DLD1 (cell line): ENCODE results near the gene CDPF1.
"Not testable (repeated sequence)": the region's sequence is repeated elsewhere in the genome, so short reads cannot be mapped to it uniquely, and the experiment has no call there.

ENCODE experiments used
- in situ Hi-C: cut with HindIII; loops from 2 replicates; pipeline ENCODE4 v1.10.0; 2017; ENCODE audit warnings: low sequenced_read_pairs

CDPF1 gene

DNA sequence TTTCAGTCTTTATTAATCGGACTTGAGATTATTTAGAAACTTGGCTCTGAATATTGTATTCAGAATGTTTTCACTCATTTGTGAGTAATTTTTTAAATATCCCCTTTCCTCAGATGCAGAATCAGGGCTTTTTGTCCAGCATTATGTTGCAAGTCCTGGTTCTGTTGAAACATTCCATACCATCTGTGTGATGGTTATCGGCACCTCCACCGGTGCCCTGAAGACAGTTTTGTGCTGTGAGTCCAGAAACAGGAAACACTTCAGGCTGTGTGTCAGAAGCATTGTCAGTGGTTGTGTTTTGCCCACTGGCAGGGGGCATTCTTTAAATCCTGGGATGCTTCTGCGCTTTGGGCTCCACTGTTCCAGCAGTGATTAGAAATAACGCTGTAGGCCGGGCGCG is 20.4 kb downstream of the CDPF1 start:
- in situ Hi-C loops = no loop called here

- in situ Hi-C loops = no loop called here
Observed at GRCh38 chr22:46226577-46226976, 23.5 kb downstream of the CDPF1 start.

GRCh38 chr22:46225631-46226030 is 24.5 kb downstream of the CDPF1 start:
- in situ Hi-C loops = no loop called here

- in situ Hi-C loops = no loop called here
Observed at GRCh38 chr22:46224898-46225290, 25.2 kb downstream of the CDPF1 start.

DNA sequence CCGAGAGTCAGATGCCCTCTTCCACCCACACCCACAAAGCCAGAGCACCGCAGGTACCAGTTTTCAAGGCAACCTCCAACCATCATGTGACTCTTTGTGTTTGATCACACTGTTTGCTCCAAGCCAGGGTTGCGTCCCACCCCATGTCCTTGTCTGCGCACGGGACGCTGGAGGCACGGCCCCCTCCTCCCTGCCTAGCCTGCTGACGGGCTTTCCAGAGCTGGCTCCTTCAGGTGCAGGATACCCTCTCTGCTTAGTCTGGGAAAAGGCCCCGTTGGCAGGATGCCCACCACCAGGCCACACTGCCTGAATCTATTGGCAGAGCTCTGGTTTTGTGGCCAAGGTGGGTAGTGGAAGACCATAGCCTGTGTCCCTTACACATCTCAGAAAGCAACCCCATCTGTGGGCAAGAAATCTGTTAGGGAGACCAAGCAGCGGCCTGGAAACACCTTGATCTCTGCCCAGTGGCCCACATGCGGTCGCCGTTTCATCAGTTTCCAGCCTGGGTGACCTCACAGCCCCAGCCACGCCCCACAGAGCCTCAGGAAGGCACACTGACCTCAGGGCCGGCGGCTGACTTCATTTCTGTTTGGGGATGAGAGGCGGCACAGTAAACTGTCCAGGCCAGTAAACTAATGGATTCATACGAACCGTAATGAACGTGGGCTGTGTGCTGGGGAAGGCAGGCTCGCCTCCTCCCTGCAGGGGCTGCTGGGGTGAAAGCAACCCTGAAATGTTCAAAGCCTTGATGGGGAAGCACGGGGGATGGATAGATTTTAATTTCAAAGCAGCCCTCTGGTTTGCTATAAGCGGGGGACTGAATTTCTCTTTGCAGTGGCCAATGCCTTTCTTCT is 25.8 kb downstream of the CDPF1 start:
- in situ Hi-C loops = no loop called here

DNA sequence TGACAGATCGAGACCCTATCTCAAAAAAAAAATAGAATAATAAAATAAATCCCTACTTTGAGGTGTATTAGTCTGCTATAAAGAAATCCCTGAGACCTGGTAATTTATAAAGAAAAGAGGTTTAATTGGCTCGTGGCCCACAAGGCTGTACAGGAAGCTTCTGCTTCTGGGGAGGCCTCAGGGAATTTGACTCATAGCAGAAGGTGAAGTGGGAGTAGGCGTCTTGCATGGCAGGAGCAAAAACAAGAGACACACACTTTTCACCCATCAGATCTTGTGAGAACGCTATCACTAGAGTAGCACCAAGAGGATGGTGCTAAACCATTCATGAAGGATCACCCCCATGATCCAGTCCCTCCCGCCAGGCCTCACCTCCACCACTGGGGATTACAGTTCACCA is 29.2 kb downstream of the CDPF1 start:
- in situ Hi-C loops = no loop called here

DNA sequence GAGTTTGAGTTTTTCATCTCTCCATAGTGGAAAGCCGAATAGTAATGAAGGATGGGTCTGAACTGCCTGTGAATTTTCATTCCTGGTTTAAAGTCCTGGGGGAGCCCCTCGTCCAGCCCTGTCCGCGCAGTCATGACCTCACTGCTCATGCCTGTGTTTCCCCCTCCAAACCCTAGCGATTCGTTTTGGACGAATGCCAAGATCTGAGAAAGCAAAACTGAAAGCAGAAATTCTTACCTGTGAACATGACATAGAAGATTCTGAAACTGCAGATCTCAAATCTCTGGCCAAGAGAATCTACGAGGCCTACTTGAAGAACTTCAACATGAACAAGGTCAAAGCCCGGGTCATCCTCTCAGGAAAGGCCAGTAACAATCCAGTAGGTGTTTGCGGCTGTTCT is 30.5 kb downstream of the CDPF1 start:
- in situ Hi-C loops = no loop called here

DNA sequence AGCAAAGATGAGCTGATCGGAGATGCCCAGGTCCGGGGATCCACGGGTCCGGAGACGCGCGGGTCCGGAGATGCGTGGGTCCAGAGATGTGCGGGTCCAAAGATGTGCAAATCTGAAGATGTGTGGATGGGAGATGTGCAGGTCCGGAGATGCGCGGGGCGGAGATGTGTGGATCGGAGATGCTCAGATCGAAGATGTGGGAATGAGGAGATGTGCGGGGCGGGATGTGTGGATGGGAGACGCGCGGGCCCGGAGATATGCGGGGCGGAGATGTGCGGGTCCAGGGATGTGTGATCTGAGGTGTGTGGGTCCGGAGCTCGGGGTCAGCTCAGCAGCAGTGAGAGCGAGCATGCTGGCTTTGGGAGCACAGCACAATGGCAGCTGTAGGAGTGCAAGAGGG is 35.5 kb downstream of the CDPF1 start:
- in situ Hi-C loops = no loop called here

- in situ Hi-C loops = no loop called here
Observed at GRCh38 chr22:46214149-46214548, 35.9 kb downstream of the CDPF1 start.

DNA sequence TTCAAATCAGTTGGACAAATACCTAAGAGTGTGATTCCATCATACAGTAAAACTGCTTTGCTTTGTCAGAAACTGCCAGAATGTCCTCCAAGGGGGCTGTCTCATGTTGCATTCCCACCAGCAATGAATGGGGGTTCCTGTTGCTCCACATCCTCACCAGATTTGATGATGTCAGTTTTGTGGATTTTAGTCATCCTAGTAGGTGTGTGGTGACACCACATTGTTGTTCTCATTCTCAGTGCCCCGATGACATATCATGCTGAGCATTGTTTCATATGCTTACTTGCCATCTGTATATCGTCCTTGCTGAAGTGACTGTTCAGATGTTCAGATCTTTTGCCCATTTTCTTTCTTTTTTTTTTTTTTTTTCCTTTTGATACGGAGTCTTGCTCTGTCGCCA is 37.0 kb downstream of the CDPF1 start:
- in situ Hi-C loops = no loop called here

- in situ Hi-C loops = no loop called here
Observed at GRCh38 chr22:46212195-46212594, 37.9 kb downstream of the CDPF1 start.

GRCh38 chr22:46209262-46209661 is 40.8 kb downstream of the CDPF1 start:
- in situ Hi-C loops = no loop called here

DNA sequence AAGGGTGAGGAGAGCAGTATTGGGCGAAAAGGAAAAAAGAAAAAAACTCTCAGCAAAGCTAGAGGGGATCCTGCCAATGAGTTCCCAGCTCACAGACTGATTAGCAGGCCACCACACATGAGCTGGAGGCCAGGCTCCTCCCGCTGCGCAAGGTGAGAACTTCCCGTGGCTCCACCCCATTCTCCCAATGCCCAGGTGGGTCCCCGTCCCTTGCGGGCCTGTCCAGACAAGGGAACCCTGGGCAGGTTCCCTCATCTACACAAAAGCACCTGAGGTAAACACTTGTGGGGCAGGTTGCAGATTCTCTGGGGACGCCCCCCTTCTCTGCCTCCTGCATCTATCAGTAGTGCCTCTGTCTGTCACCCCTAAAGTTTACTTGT is 46.5 kb downstream of the CDPF1 start:
- in situ Hi-C loops = no loop called here

- in situ Hi-C loops = no loop called here
Observed at GRCh38 chr22:46202897-46203600, 47.0 kb downstream of the CDPF1 start.

DNA sequence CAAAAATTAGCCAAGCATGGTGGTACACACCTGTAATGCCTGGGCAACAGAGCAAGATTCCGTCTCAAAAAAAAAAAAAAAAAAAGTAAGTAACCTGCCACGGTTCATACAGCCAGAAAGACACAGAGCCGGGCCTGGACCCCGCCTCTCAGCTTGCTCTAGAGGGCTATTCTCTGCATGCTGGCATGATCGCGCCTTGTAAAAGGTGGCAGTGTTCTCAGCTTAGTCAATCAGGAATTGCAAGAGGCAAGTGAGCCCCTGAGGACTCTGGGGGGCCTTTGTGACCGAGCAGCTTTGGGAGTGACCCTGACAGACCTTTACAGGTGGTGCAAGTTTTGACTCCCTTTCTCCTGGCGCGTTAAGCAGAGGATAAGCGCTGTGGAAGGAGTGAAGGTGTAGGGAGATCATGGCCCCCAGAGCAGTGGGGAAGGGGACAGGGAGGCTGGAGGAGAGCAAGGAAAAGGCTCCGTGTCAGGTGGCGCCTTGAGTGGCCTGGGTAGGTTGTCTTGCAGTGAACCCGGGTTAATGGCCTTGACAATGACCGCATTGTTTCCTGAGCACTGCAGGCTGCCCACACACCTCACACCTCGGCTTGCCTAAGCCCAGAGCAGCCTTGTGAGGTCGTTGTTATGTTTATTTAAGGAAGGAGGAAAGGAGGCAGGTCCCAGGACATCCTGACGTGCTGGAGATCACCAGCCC is 48.9 kb downstream of the CDPF1 start:
- in situ Hi-C loops = no loop called here

GRCh38 chr22:46198806-46199205 is 51.3 kb downstream of the CDPF1 start:
- in situ Hi-C loops = not testable (repeated sequence)

DNA sequence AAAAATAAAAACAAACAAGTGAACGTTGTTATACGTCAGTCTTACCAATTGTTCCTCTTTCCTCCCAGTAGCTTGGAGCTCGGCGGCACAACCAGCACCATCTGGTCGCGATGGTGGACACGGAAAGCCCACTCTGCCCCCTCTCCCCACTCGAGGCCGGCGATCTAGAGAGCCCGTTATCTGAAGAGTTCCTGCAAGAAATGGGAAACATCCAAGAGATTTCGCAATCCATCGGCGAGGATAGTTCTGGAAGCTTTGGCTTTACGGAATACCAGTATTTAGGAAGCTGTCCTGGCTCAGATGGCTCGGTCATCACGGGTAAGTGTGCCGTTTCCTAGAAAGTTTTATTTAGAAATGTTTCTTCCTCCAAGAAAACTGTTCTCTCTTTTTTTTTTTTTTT is 51.8 kb downstream of the CDPF1 start:
- in situ Hi-C loops = no loop called here

GRCh38 chr22:46196278-46196677 is 53.8 kb downstream of the CDPF1 start:
- in situ Hi-C loops = no loop called here

GRCh38 chr22:46195487-46196165 is 54.5 kb downstream of the CDPF1 start:
- in situ Hi-C loops = no loop called here
